Adrenal gland (tissue), 12 donors: ENCODE data around the gene DENND5B. TPM values are rescaled to one million over a fixed set of nuclear protein-coding genes. Genes with fewer than 3 reads are reported as not detected.
A peak's percentile ranks its signal among the peaks of the same experiment; 100 is the strongest.
"Not testable (repeated sequence)": the region's sequence is repeated elsewhere in the genome, so short reads cannot be mapped to it uniquely, and the experiment has no call there.

ENCODE experiments used
- DNase-seq, 7 donors: peaks; one replicate each; pipeline ENCODE4 v3.0.0-alpha.2; 2019 to 2020
- H3K27ac ChIP-seq, 5 donors: fragments of 200-600 bp; sonication (generic) in 4 of 5; 1 replicate in 3 of 5; 2 replicates in 2 of 5; pipeline versions ENCODE4 v1.5.1 to v1.8.0; 2016 to 2020; ENCODE audit warnings: mild to moderate bottlenecking in 1 of 5
- H3K27me3 ChIP-seq: fragments of 200-600 bp; 2 replicates; pipeline ENCODE4 v1.8.0; 2021
- H3K36me3 ChIP-seq, 2 donors: fragments of 200-600 bp; replicated peaks in 1 of 2; 1 replicate in 1 of 2; 2 replicates in 1 of 2; pipeline versions ENCODE4 v1.5.1 to v1.8.0; 2018 to 2022
- H3K4me1 ChIP-seq, 2 donors: fragments of 200-600 bp; replicated peaks in 1 of 2; 1 replicate in 1 of 2; 2 replicates in 1 of 2; pipeline versions ENCODE4 v1.5.1 to v1.8.0; 2018 to 2021
- H3K4me3 ChIP-seq, 4 donors: fragments of 200-600 bp; sonication (generic) in 3 of 4; one replicate each; pipeline ENCODE4 v1.5.1; 2016 to 2018
- H3K9me3 ChIP-seq, 3 donors: fragments of 200-600 bp; sonication (generic) in 1 of 3; replicated peaks in 1 of 3; 1 replicate in 2 of 3; 2 replicates in 1 of 3; pipeline versions ENCODE4 v1.5.1 to v1.8.0; 2016 to 2021
- CTCF ChIP-seq, 6 experiments: fragments of 450-650 bp in 4 of 6; fragments of 200-600 bp in 2 of 6; sonication (generic) in 1 of 6; IDR thresholded peaks; 1 replicate in 5 of 6; 2 replicates in 1 of 6; pipeline versions ENCODE4 v1.5.1 to v1.8.0; 2016 to 2021; ENCODE audit warnings: antibody characterized with exemption in 6 of 6, mild to moderate bottlenecking in 2 of 6, moderate library complexity in 1 of 6
- POLR2A ChIP-seq, 2 donors: fragments of 450-650 bp; IDR thresholded peaks; one replicate each; pipeline ENCODE4 v1.6.1; 2017; ENCODE audit warnings: antibody characterized with exemption in 2 of 2, mild to moderate bottlenecking in 2 of 2, moderate library complexity in 1 of 2
- WGBS, 4 donors: extraction: QIAGEN DNeasy Blood & Tissue Kit in 2 of 4; methylation state at CpG; one replicate each; pipeline versions ENCODE4 v1.1.5 to v1.1.7; 2013 to 2017; 5-methylcytosine and 5-hydroxymethylcytosine counted together
- intact Hi-C, 2 donors: fragments of 100-400 bp; cut with DNase I; formaldehyde crosslinking; loops; one replicate each; pipeline versions ENCODE4 v1.14.1 to v1.15.0; 2022 to 2023
- polyA plus RNA-seq, 3 donors: library from polyadenylated mRNA; stranded (reverse); fragments of 200-250 nt in 2 of 3; fragments of 350-450 nt in 1 of 3; fragmentation: Illumina TruSeq in 1 of 3; extraction: RNeasy Lipid Tissue Mini Kit (QIAGEN cat#74804) in 1 of 3; gene quantifications; one replicate each; pipeline ENCODE4 v1.2.3, GENCODE V29; 2013 to 2014
- total RNA-seq, 9 donors: library from RNA; depleted of rRNA in 4 of 9; stranded (reverse); fragments of >200 nt in 4 of 9; fragments of 120-200 nt in 1 of 9; fragmentation: NEBNext Ultra II Directional in 1 of 9; extraction: Animal tissue kit (Norgen Biotek cat#: 25700) in 1 of 9; gene quantifications; one replicate each; pipeline versions ENCODE4 v1.1.0 to v1.2.4, GENCODE V29; 2013 to 2023
- donor health status: healthy with polysubstance abuse.
- donor health status: Bipolar disorder and iron deficiency.
- donor health status: DM: yes; HTN: yes; CAD: no.
- donor health status: DM: no; HTN: no; CAD: no.
- donor health status: DM: no; HTN: no; CAD: no.
- donor health status: DM: yes; HTN: yes; CAD: no.

Gene DENND5B
- total and polyA plus RNA-seq, 12 donors: 4.2 to 32.5 (median 23.0) TPM

- Histone ChIP-seq H3K4me3 (no peak overlapping the region), H3K27me3 (no peaks in the 10 kb centered on the region), H3K27ac (peak overlapping the region in 1 of 5 donors; percentile 16), H3K9me3 (no peaks in the 10 kb centered on the region), H3K4me1 (peaks cover 0 to 27% of the 10 kb centered on the region in 2 donors), H3K36me3 (no peaks in the 10 kb centered on the region)
- intact Hi-C loops: no loop called here
- no peak for DNase-seq
- no peak for TF ChIP-seq CTCF (IDR thresholded peaks at IDR 0.05)
- TF ChIP-seq POLR2A (IDR thresholded peaks at IDR 0.05): no peak
- WGBS, 4 donors: 87 to 97% (median 95%) methylated on average over 1 of the region's 1 CpG
These were observed 83.0 kb downstream of the DENND5B start for GRCh38 chr12:31507966-31508365.

GRCh38 chr12:31506515-31507306 lies 84.2 kb downstream of the DENND5B start:
- intact Hi-C loops: no loop called here
- H3K36me3 ChIP-seq: no peaks in the 10 kb centered on the region
- H3K9me3 ChIP-seq: no peaks in the 10 kb centered on the region
- H3K4me3 ChIP-seq: no peak overlapping the region
- no peak for TF ChIP-seq POLR2A (IDR thresholded peaks at IDR 0.05)
- TF ChIP-seq CTCF (IDR thresholded peaks at IDR 0.05): no peak
- no peaks in the 10 kb centered on the region for H3K27me3 ChIP-seq
- H3K4me1 ChIP-seq: peaks cover 0 to 27% of the 10 kb centered on the region in 2 donors
- 91 to 94% (median 93%) methylated on average over 9 of the region's 9 CpGs for WGBS, 4 donors
- no peak for DNase-seq
- no peak overlapping the region for H3K27ac ChIP-seq

DNA sequence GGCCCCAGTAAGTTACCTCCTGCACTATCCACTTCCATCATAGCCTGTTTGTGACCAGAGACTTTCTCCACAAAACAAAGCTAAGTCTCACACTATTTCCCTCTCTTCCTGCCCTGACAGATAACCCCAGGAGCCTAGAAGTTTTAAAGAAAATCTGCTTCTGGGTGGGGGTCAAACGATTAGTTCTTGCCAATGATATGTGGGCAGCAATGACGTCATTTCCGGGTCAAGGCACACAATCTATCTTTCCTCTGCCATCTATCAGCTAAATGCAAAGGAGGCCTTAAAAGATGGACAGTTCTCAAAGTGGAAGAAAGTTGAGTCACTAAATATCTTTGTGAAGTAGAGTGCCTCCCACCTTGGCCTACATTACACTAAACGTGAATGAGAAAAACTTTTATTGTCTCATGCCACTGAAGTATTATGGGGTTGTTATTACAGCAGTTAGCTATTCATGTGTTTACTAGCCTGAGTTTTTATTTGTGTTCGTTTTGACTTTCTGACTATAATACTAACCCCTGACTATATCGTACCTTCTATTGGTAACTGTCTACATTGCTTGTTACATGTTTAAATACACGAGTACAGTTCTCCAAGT lies 86.2 kb downstream of the DENND5B start:
- 72 to 82% (median 73%) methylated on average over 7 of the region's 7 CpGs for WGBS, 4 donors
- DNase-seq: no peak
- H3K27me3 ChIP-seq: no peaks in the 10 kb centered on the region
- no peak overlapping the region for H3K4me3 ChIP-seq
- no peak for TF ChIP-seq POLR2A (IDR thresholded peaks at IDR 0.05)
- no peak overlapping the region for H3K27ac ChIP-seq
- H3K9me3 ChIP-seq: no peaks in the 10 kb centered on the region
- intact Hi-C loops: no loop called here
- peaks cover 0 to 24% of the 10 kb centered on the region in 2 donors for H3K4me1 ChIP-seq
- no peaks in the 10 kb centered on the region for H3K36me3 ChIP-seq

GRCh38 chr12:31501014-31501413 lies 89.9 kb downstream of the DENND5B start:
- intact Hi-C loops, DNase-seq, H3K36me3 ChIP-seq, H3K4me3 ChIP-seq, H3K9me3 ChIP-seq, H3K27me3 ChIP-seq, H3K27ac ChIP-seq: not testable (repeated sequence)
- H3K4me1 ChIP-seq: peaks cover 0 to 31% of the 10 kb centered on the region in 2 donors
- WGBS, 4 donors: 81 to 86% (median 85%) methylated on average over 3 of the region's 3 CpGs

- Histone ChIP-seq H3K9me3 (no peaks in the 10 kb centered on the region), H3K4me1 (peaks cover 0 to 33% of the 10 kb centered on the region in 2 donors), H3K36me3 (no peaks in the 10 kb centered on the region), H3K27ac (no peak overlapping the region), H3K27me3 (no peaks in the 10 kb centered on the region), H3K4me3 (no peak overlapping the region)
- intact Hi-C loops: no loop called here
- TF ChIP-seq CTCF (IDR thresholded peaks at IDR 0.05) (no peak), POLR2A (IDR thresholded peaks at IDR 0.05) (no peak)
- DNase-seq: no peak
- WGBS, 4 donors: 89 to 98% (median 95%) methylated on average over 2 of the region's 2 CpGs
These were observed 91.4 kb downstream of the DENND5B start for GRCh38 chr12:31499567-31499966.
